GM23338 (cell line): ENCODE measurements around the gene PNPLA2. TPM values are rescaled to one million over a fixed set of nuclear protein-coding genes. Genes with fewer than 3 reads are reported as not detected.

Experiments used
- ATAC-seq: fragments of 200-7000 bp; cut with Tn5 transposase; 3 replicates; pipeline ENCODE4 v1.9.1; 2020
- DNase-seq: peaks from one replicate; pipeline ENCODE4 v3.0.0-alpha.2; 2015; ENCODE audit warnings: low spot score
- H2AFZ ChIP-seq: fragments of 200-600 bp; sonication (generic); 2 replicates; pipeline ENCODE4 v1.8.0; 2016; ENCODE audit warnings: antibody characterized with exemption, mild to moderate bottlenecking, moderate library complexity
- H3F3A ChIP-seq: fragments of 200-600 bp; sonication (generic); replicated peaks from 2 replicates; pipeline ENCODE4 v1.8.0; 2017; ENCODE audit warnings: antibody characterized with exemption, mixed run types, low read depth
- H3K27ac ChIP-seq: fragments of 200-600 bp; sonication (generic); 2 replicates; pipeline ENCODE4 v1.6.1; 2016; ENCODE audit warnings: low read depth
- H3K27me3 ChIP-seq: fragments of 200-600 bp; sonication (generic); 2 replicates; pipeline ENCODE4 v1.8.0; 2016; ENCODE audit warnings: mild to moderate bottlenecking, mixed run types, moderate library complexity; ENCODE audit not compliant: insufficient read depth
- H3K36me3 ChIP-seq: fragments of 200-600 bp; sonication (generic); 2 replicates; pipeline ENCODE4 v1.8.0; 2016; ENCODE audit warnings: mild to moderate bottlenecking; ENCODE audit not compliant: insufficient read depth
- H3K4me1 ChIP-seq: fragments of 200-600 bp; sonication (generic); 2 replicates; pipeline ENCODE4 v1.8.0; 2016; ENCODE audit warnings: mild to moderate bottlenecking, moderate library complexity; ENCODE audit not compliant: insufficient read depth
- H3K4me2 ChIP-seq: fragments of 200-600 bp; sonication (generic); 2 replicates; pipeline ENCODE4 v1.7.1; 2017; ENCODE audit warnings: mixed run types
- H3K4me3 ChIP-seq: fragments of 200-600 bp; sonication (generic); 2 replicates; pipeline ENCODE4 v1.6.1; 2016; ENCODE audit warnings: mixed run types
- H3K79me2 ChIP-seq: fragments of 200-600 bp; sonication (generic); replicated peaks from 2 replicates; pipeline ENCODE4 v1.8.0; 2017; ENCODE audit warnings: mild to moderate bottlenecking; ENCODE audit not compliant: insufficient read depth
- H3K9me2 ChIP-seq: fragments of 200-600 bp; sonication (generic); 2 replicates; pipeline ENCODE4 v1.8.0; 2017; ENCODE audit not compliant: insufficient read depth
- H4K20me1 ChIP-seq: fragments of 200-600 bp; sonication (generic); replicated peaks from 2 replicates; pipeline ENCODE4 v1.8.0; 2017; ENCODE audit warnings: mild to moderate bottlenecking; ENCODE audit not compliant: insufficient read depth
- H3K27ac Mint-ChIP-seq: 2 replicates; pipeline ENCODE4 v1.8.0; 2020; ENCODE audit warnings: inconsistent platforms, mild to moderate bottlenecking, moderate library complexity, mixed read lengths
- H3K27me3 Mint-ChIP-seq: 3 replicates; pipeline ENCODE4 v1.8.0; 2022; ENCODE audit warnings: low read depth, mild to moderate bottlenecking, moderate library complexity, mixed read lengths, inconsistent platforms; ENCODE audit not compliant: insufficient read depth, poor library complexity
- H3K36me3 Mint-ChIP-seq: 3 replicates; pipeline ENCODE4 v1.8.0; 2021; ENCODE audit warnings: low read depth, mild to moderate bottlenecking, inconsistent platforms, moderate library complexity, mixed read lengths
- H3K4me1 Mint-ChIP-seq: 3 replicates; pipeline ENCODE4 v1.8.0; 2020; ENCODE audit warnings: mild to moderate bottlenecking, inconsistent platforms, mixed read lengths
- H3K4me3 Mint-ChIP-seq: 3 replicates; pipeline ENCODE4 v1.8.0; 2021; ENCODE audit warnings: moderate library complexity, mild to moderate bottlenecking, inconsistent platforms, mixed read lengths
- H3K9me3 Mint-ChIP-seq: 3 replicates; pipeline ENCODE4 v1.8.0; 2020; ENCODE audit warnings: moderate library complexity, mild to moderate bottlenecking, inconsistent platforms, mixed read lengths
- CTCF ChIP-seq, 2 experiments: fragments of 200-600 bp in 1 of 2; sonication (generic) in 1 of 2; conservative IDR thresholded peaks; 2 replicates each; pipeline versions ENCODE4 v1.5.1 to v1.6.1; 2016 to 2017; ENCODE audit warnings: antibody characterized with exemption in 2 of 2, low read depth in 2 of 2, mild to moderate bottlenecking in 2 of 2, moderate library complexity in 1 of 2
- ETS1 ChIP-seq: IDR thresholded peaks from 2 replicates; pipeline ENCODE4 v1.6.1; 2016; ENCODE audit warnings: antibody characterized with exemption
- EZH2 ChIP-seq: fragments of 200-600 bp; sonication (generic); IDR thresholded peaks from one replicate; pipeline ENCODE4 v1.8.0; 2017; ENCODE audit warnings: antibody characterized with exemption, mild to moderate bottlenecking, low read depth; ENCODE audit not compliant: unreplicated experiment
- EZH2phosphoT487 ChIP-seq: fragments of 200-600 bp; sonication (generic); IDR thresholded peaks from one replicate; pipeline ENCODE4 v1.8.1; 2018; ENCODE audit warnings: antibody characterized with exemption; ENCODE audit not compliant: unreplicated experiment
- STAT1 ChIP-seq: IDR thresholded peaks from one replicate; pipeline ENCODE4 v1.6.1; 2016; ENCODE audit warnings: antibody characterized with exemption; ENCODE audit not compliant: unreplicated experiment
- ZNF462 ChIP-seq: fragments of 250-450 bp; sonication (Bioruptor Pico); IDR thresholded peaks from 2 replicates; pipeline ENCODE4 v1.5.0; 2020; ENCODE audit warnings: mild to moderate bottlenecking, moderate library complexity
- polyA plus RNA-seq: library from polyadenylated mRNA; unstranded; fragments of >200 nt; fragmentation: Nextera tagmentation; extraction: Ambion mirVana; gene quantifications from 2 replicates; pipeline ENCODE4 v1.2.1, GENCODE V29; 2016
- total RNA-seq: library from RNA; depleted of rRNA; stranded (reverse); fragments of >200 nt; shearing (Covaris generic); gene quantifications from 2 replicates; pipeline ENCODE4 v1.2.3, GENCODE V29; 2014

Gene PNPLA2
- total and polyA plus RNA-seq, 2 experiments from 2014 or later = 31.1 to 45.6 TPM

GRCh38 chr11:769887-770641, 48.6 kb upstream of the PNPLA2 start:
- Histone ChIP-seq H3K36me3 (peaks cover 5% of the 10 kb centered on the region; the same call in 1 of the 2 replicates), H3K4me3 (no peak overlapping the region), H3K79me2 (peaks cover 18% of the 10 kb centered on the region), H3K9me2 (no peaks in the 10 kb centered on the region), H4K20me1 (peaks cover 18% of the 10 kb centered on the region; the same call in 1 of the 2 replicates), H2AFZ (no peak overlapping the region), H3K4me1 (no peaks in the 10 kb centered on the region), H3K27me3 (no peaks in the 10 kb centered on the region), H3K27ac (no peak overlapping the region), H3K4me2 (no peak overlapping the region), H3F3A (peaks cover 21% of the 10 kb centered on the region)
- DNase-seq (no peak), ATAC-seq (no peak)
- H3K27ac Mint-ChIP-seq = no peak overlapping the region
- TF ChIP-seq EZH2phosphoT487 (no peak), EZH2 (no peak)
- H3K9me3 Mint-ChIP-seq = no peaks in the 10 kb centered on the region
- no peak overlapping the region for H3K4me3 Mint-ChIP-seq
- peaks cover 49% of the 10 kb centered on the region for H3K36me3 Mint-ChIP-seq
- H3K27me3 Mint-ChIP-seq = peaks cover 17% of the 10 kb centered on the region
- no peaks in the 10 kb centered on the region; the same call in 2 of the 3 replicates for H3K4me1 Mint-ChIP-seq

GRCh38 chr11:770642-771616, 47.8 kb upstream of the PNPLA2 start:
- no peak for ATAC-seq
- H2AFZ ChIP-seq = no peak overlapping the region
- H3K27ac ChIP-seq = no peak overlapping the region
- H4K20me1 ChIP-seq = peaks cover 26% of the 10 kb centered on the region
- H3K4me2 ChIP-seq = no peak overlapping the region
- H3F3A ChIP-seq = peaks cover 14% of the 10 kb centered on the region
- Mint-ChIP-seq H3K36me3 (peaks cover 44% of the 10 kb centered on the region), H3K4me1 (peaks cover 5% of the 10 kb centered on the region), H3K9me3 (no peaks in the 10 kb centered on the region), H3K4me3 (no peak overlapping the region), H3K27me3 (peaks cover 16% of the 10 kb centered on the region), H3K27ac (no peak overlapping the region)
- peaks cover 5% of the 10 kb centered on the region; the same call in 1 of the 2 replicates for H3K36me3 ChIP-seq
- no peaks in the 10 kb centered on the region for H3K9me2 ChIP-seq
- TF ChIP-seq ZNF462 (CRISPR knock-in tag) = no peak
- TF ChIP-seq STAT1 = no peak
- no peak for TF ChIP-seq ETS1
- TF ChIP-seq CTCF (conservative IDR thresholded peaks at IDR 0.05; ENCODE audit: low read depth in 2 of 2) = no peak
- TF ChIP-seq EZH2phosphoT487 = no peak
- peaks cover 27% of the 10 kb centered on the region for H3K79me2 ChIP-seq
- H3K27me3 ChIP-seq = no peaks in the 10 kb centered on the region
- no peak overlapping the region for H3K4me3 ChIP-seq
- H3K4me1 ChIP-seq = peaks cover 7% of the 10 kb centered on the region; the same call in 1 of the 2 replicates
- DNase-seq = no peak
